C4-2B (cell line): ENCODE data around the gene PAK3.

ENCODE experiments used
- ZFX ChIP-seq: fragments of 450-650 bp; IDR thresholded peaks from 2 replicates; pipeline ENCODE4 v1.6.1; 2017
- TF ChIP-seq, protein P1 (sequence below): fragments of 450-650 bp; conservative IDR thresholded peaks from 2 replicates; pipeline ENCODE4 v1.5.1; 2017; ENCODE audit warnings: mild to moderate bottlenecking

DNA sequence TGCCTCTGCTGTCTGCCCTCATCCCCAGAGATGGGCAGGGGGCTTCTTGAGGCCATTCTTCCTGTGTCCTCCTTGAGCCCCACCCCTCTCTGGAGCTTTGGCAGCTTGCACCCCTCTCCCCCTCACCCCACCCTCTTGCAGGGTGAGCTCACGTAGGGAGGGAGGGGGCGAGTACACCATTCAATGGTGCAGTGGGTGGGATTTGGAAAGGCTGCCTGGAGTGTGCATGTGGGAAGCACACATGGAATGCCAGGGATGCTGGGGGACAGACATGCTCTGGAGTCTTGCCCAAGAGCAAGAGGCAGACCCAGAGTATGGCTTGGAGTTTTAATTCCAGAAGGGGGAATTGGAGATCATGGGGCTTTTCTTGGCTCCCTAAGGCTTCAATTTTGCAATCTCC, 5.6 kb downstream of the PAK3 start:
- TF ChIP-seq, protein P1, sequence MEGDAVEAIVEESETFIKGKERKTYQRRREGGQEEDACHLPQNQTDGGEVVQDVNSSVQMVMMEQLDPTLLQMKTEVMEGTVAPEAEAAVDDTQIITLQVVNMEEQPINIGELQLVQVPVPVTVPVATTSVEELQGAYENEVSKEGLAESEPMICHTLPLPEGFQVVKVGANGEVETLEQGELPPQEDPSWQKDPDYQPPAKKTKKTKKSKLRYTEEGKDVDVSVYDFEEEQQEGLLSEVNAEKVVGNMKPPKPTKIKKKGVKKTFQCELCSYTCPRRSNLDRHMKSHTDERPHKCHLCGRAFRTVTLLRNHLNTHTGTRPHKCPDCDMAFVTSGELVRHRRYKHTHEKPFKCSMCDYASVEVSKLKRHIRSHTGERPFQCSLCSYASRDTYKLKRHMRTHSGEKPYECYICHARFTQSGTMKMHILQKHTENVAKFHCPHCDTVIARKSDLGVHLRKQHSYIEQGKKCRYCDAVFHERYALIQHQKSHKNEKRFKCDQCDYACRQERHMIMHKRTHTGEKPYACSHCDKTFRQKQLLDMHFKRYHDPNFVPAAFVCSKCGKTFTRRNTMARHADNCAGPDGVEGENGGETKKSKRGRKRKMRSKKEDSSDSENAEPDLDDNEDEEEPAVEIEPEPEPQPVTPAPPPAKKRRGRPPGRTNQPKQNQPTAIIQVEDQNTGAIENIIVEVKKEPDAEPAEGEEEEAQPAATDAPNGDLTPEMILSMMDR = no peak
- no peak for TF ChIP-seq ZFX
